Measurements from ENCODE around the gene TRIM13. TPM values are rescaled to one million over a fixed set of nuclear protein-coding genes. Genes with fewer than 3 reads are reported as not detected.

The TRIM13 gene
- total RNA-seq, 4 donors from 2014 or later = 11.4 to 21.5 (median 19.1) TPM

DNA sequence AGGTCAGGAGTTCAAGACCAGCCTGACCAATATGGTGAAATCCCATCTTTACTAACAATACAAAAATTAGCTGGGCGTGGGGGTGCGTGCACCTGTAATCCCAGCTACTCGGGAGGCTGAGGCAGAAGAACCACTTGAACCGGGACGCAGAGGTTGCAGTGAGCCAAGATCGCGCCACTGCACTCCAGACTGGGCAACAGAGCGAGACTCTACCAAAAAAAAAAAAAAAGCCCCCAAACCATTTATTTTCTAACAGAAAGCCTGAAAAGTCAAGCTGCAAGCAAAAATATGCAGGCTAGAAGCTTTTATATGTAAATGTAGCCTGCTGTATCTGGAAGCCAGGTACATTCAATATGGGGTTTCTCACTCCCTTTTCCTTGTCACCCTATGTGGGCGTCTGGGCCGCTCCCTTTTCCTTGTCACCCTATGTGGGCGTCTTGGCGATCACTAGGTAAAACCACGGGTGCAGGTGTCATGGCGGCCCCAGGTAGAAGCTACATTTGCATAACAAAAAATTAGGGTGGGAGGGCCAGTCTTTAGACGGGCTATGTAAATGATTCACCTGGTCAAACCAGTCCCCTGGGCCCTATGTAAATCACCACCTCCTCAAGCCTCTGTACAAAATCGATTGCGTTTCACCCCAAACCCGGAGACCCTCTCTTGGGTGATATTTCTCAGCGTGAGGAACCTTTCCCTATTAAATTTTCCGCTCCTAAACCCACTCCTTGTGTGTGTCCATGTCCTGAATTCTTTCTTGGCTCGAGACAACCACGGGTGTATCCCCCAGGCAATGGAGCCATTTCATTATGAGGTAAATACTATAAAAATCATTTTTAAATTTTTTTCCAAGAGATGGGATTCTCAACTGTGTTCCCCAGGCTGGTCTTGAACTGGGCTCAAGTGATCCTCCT lies 2.1 kb downstream of the TRIM13 start:
- TF ChIP-seq POLR2A (IDR thresholded peaks at IDR 0.05) (no peak), CTCF (IDR thresholded peaks at IDR 0.05 in 4 of 5, conservative IDR thresholded peaks at IDR 0.05 in 1 of 5) (no peak)
- H3K27me3 ChIP-seq = no peaks in the 10 kb centered on the region
- peaks cover 58 to 62% of the 10 kb centered on the region in 2 donors for H3K4me1 ChIP-seq
- intact Hi-C loops (cut with DNase I; ENCODE audit: low total_unique reads) (loop anchor here (5.0 kb wide), 2 partner anchors 347 to 913 kb away; no protein-coding TSS in a partner anchor), in situ Hi-C loops (cut with MboI; ENCODE audit: low sequenced_read_pairs in 4 of 4) (loop anchor here in 3 of 4 donors (10.0 to 25.0 kb wide), 6 partner anchors 86 to 913 kb away; partner anchors contain the start of gene RNASEH2B (in 2 of the 3))
- DNase-seq (no peak), ATAC-seq (no peak)
- H3K27ac ChIP-seq = peak overlapping the region; percentile 99 to 100 (median 99)
- peaks cover 0 to 18% of the 10 kb centered on the region in 2 donors for H3K36me3 ChIP-seq
- H3K9me3 ChIP-seq = no peaks in the 10 kb centered on the region
- H3K4me3 ChIP-seq = peak overlapping the region in 3 of 4 donors; percentile 23 to 97 (median 94)

GRCh38 chr13:50001287-50001686 lies 4.4 kb downstream of the TRIM13 start:
- no peak for TF ChIP-seq CTCF (IDR thresholded peaks at IDR 0.05 in 4 of 5, conservative IDR thresholded peaks at IDR 0.05 in 1 of 5)
- no peak for TF ChIP-seq POLR2A (IDR thresholded peaks at IDR 0.05)
- Histone ChIP-seq H3K36me3 (peaks cover 0 to 18% of the 10 kb centered on the region in 2 donors), H3K4me3 (no peak overlapping the region), H3K27me3 (no peaks in the 10 kb centered on the region), H3K9me3 (no peaks in the 10 kb centered on the region), H3K4me1 (peaks cover 58 to 59% of the 10 kb centered on the region in 2 donors), H3K27ac (peak overlapping the region; percentile 45 to 99 (median 58))
- in situ Hi-C loops (cut with MboI; ENCODE audit: low sequenced_read_pairs in 4 of 4) = loop anchor here in 1 of 4 donors (10.0 kb wide), 1 partner anchor 74 kb away; no protein-coding TSS in a partner anchor
- intact Hi-C loops (cut with DNase I; ENCODE audit: low total_unique reads) = no loop called here
- DNase-seq (no peak), ATAC-seq (no peak)

DNA sequence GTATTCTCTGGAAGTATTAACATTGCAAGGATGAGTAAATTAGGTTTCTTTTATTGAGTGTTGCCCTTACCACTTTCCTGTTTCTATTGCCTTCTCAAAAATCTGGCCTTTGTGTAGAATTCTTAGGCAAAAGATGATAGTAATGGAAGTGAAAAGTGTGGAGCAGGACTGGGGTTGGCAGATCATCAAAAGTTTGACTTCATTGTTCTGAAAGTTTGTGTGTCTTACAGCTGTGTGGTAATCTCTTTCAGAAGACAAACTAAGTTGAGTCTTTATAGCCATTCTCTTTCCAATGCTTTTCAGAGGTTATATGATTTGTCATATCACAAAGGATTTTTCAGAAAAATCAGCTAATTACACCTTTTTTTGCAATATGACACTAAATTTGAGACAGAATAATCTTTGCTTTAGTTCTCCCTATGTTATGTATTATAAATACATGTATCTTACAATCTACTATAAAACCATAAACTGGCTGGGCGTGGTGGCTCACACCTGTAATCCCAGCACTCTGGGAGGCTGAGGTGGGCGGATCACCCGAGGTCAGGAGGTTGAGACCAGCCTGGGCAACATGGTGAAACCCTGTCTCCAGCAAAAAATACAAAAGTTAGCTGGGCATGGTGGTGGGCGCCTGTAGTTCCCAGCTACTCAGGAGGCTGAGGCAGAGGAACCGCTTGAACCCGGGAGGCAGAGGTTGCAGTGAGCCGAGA lies 9.7 kb downstream of the TRIM13 start:
- H3K27ac ChIP-seq = peak overlapping the region in 1 of 4 donors; percentile 27
- peaks cover 0 to 9% of the 10 kb centered on the region in 2 donors for H3K36me3 ChIP-seq
- intact Hi-C loops (cut with DNase I; ENCODE audit: low total_unique reads) = no loop called here

GRCh38 chr13:50011461-50011860 lies 14.6 kb downstream of the TRIM13 start:
- no peak for ATAC-seq
- Histone ChIP-seq H3K4me3 (no peak overlapping the region), H3K36me3 (peaks cover 0 to 21% of the 10 kb centered on the region in 2 donors), H3K27me3 (no peaks in the 10 kb centered on the region), H3K4me1 (peaks cover 13 to 15% of the 10 kb centered on the region in 2 donors), H3K27ac (no peak overlapping the region), H3K9me3 (no peaks in the 10 kb centered on the region)
- TF ChIP-seq CTCF (IDR thresholded peaks at IDR 0.05 in 4 of 5, conservative IDR thresholded peaks at IDR 0.05 in 1 of 5) (no peak), POLR2A (IDR thresholded peaks at IDR 0.05) (no peak)
- in situ Hi-C loops (cut with MboI; ENCODE audit: low sequenced_read_pairs in 4 of 4) (no loop called here), intact Hi-C loops (cut with DNase I; ENCODE audit: low total_unique reads) (no loop called here)
- no peak for DNase-seq

More for the DNA sequence above, 9.7 kb downstream of the TRIM13 start:
- Histone ChIP-seq H3K4me3 (no peak overlapping the region), H3K27me3 (no peaks in the 10 kb centered on the region), H3K4me1 (peaks cover 18 to 21% of the 10 kb centered on the region in 2 donors), H3K9me3 (no peaks in the 10 kb centered on the region)
- ATAC-seq (no peak), DNase-seq (no peak)
- in situ Hi-C loops (cut with MboI; ENCODE audit: low sequenced_read_pairs in 4 of 4) = loop anchor here in 1 of 4 donors (10.0 kb wide), 1 partner anchor 68 kb away; no protein-coding TSS in a partner anchor
- TF ChIP-seq CTCF (IDR thresholded peaks at IDR 0.05 in 4 of 5, conservative IDR thresholded peaks at IDR 0.05 in 1 of 5) (no peak), POLR2A (IDR thresholded peaks at IDR 0.05) (no peak)

Measured in gastrocnemius medialis (tissue), 4 donors.